ENCODE data around the gene NPHP1.

NPHP1 gene

GRCh38 chr2:110134025-110134424 is 70.8 kb downstream of the NPHP1 start:
- H3K27ac ChIP-seq (ENCODE audit: insufficient read depth, low read depth, low read length, poor library complexity, severe bottlenecking), result no peak overlapping the region
- H3K27me3 ChIP-seq (ENCODE audit: control insufficient read depth, insufficient read depth, low read length, poor library complexity, severe bottlenecking), result no peaks in the 10 kb centered on the region
- no peak overlapping the region for H3K4me3 ChIP-seq (ENCODE audit: insufficient read depth, low read depth, low read length)
- no peaks in the 10 kb centered on the region for H3K9me3 ChIP-seq (ENCODE audit: control insufficient read depth, low read length)
- H3K36me3 ChIP-seq (ENCODE audit: control insufficient read depth, insufficient read depth, low read length), result no peaks in the 10 kb centered on the region
- no peaks in the 10 kb centered on the region for H3K4me1 ChIP-seq (ENCODE audit: control insufficient read depth, insufficient read depth, low read length)

- H3K27ac ChIP-seq (ENCODE audit: insufficient read depth, low read depth, low read length, poor library complexity, severe bottlenecking), result no peak overlapping the region
- H3K36me3 ChIP-seq (ENCODE audit: control insufficient read depth, insufficient read depth, low read length), result no peaks in the 10 kb centered on the region
- H3K4me3 ChIP-seq (ENCODE audit: insufficient read depth, low read depth, low read length), result no peak overlapping the region
- WGBS, 2 experiments, result 82 to 96% methylated on average over 2 of the region's 2 CpGs
- H3K4me1 ChIP-seq (ENCODE audit: control insufficient read depth, insufficient read depth, low read length), result no peaks in the 10 kb centered on the region
- H3K27me3 ChIP-seq (ENCODE audit: control insufficient read depth, insufficient read depth, low read length, poor library complexity, severe bottlenecking), result no peaks in the 10 kb centered on the region
- no peaks in the 10 kb centered on the region for H3K9me3 ChIP-seq (ENCODE audit: control insufficient read depth, low read length)
Observed at GRCh38 chr2:110131166-110131565, 73.6 kb downstream of the NPHP1 start.

DNA sequence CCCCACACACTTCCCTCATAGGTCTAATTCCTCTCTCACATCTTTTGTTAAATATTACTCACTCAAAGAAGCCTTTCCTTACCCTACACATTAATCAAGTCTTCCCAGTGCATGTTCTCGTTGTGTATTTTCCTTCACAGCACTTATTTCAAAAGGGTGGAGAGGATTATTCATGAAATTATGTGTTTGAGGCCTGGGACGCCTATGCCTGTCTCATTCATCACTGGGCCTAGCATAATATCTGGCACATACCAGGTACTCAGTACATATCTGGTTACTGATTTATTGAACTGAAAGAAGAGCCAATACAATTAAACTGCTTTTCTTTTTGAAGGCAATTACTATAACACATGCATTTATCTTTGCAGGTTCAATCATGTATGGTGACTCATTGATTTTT is 74.1 kb downstream of the NPHP1 start:
- H3K4me1 ChIP-seq (ENCODE audit: control insufficient read depth, insufficient read depth, low read length), result no peaks in the 10 kb centered on the region
- 90 to 100% methylated on average over 2 of the region's 2 CpGs for WGBS, 2 experiments
- no peaks in the 10 kb centered on the region for H3K27me3 ChIP-seq (ENCODE audit: control insufficient read depth, insufficient read depth, low read length, poor library complexity, severe bottlenecking)
- no peak overlapping the region for H3K27ac ChIP-seq (ENCODE audit: insufficient read depth, low read depth, low read length, poor library complexity, severe bottlenecking)
- no peaks in the 10 kb centered on the region for H3K9me3 ChIP-seq (ENCODE audit: control insufficient read depth, low read length)
- no peaks in the 10 kb centered on the region for H3K36me3 ChIP-seq (ENCODE audit: control insufficient read depth, insufficient read depth, low read length)
- no peak overlapping the region for H3K4me3 ChIP-seq (ENCODE audit: insufficient read depth, low read depth, low read length)

DNA sequence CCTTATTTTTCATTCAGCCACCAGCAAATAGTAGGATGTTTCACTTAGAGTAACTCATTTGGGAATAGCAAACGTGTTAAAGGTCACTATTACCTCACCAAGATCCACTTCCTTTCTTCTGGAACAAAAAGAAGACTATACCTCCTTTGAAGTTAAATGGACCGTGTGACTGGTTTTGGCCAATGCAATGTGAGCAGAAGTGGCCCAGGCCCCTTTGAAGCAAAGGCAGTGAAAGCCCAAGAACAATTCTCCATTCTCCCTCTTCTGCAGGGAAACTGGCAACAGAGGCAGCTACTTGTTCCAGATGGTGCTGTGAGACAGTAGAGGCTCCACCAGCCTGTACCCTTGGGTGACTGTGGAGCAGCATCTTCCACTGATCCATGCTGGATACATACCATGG is 77.9 kb downstream of the NPHP1 start:
- Histone ChIP-seq H3K36me3 (ENCODE audit: control insufficient read depth, insufficient read depth, low read length) (no peaks in the 10 kb centered on the region), H3K27ac (ENCODE audit: insufficient read depth, low read depth, low read length, poor library complexity, severe bottlenecking) (no peak overlapping the region), H3K4me3 (ENCODE audit: insufficient read depth, low read depth, low read length) (no peak overlapping the region), H3K27me3 (ENCODE audit: control insufficient read depth, insufficient read depth, low read length, poor library complexity, severe bottlenecking) (no peaks in the 10 kb centered on the region), H3K9me3 (ENCODE audit: control insufficient read depth, low read length) (no peaks in the 10 kb centered on the region), H3K4me1 (ENCODE audit: control insufficient read depth, insufficient read depth, low read length) (no peaks in the 10 kb centered on the region)
- 74 to 85% methylated on average over 2 of the region's 2 CpGs for WGBS, 2 experiments

- no peaks in the 10 kb centered on the region for H3K9me3 ChIP-seq (ENCODE audit: control insufficient read depth, low read length)
- no peaks in the 10 kb centered on the region for H3K27me3 ChIP-seq (ENCODE audit: control insufficient read depth, insufficient read depth, low read length, poor library complexity, severe bottlenecking)
- no peaks in the 10 kb centered on the region for H3K36me3 ChIP-seq (ENCODE audit: control insufficient read depth, insufficient read depth, low read length)
- 96 to 97% methylated on average over 4 of the region's 4 CpGs for whole genome bisulfite sequencing, 2 experiments
- H3K27ac ChIP-seq (ENCODE audit: insufficient read depth, low read depth, low read length, poor library complexity, severe bottlenecking), result no peak overlapping the region
- no peaks in the 10 kb centered on the region for H3K4me1 ChIP-seq (ENCODE audit: control insufficient read depth, insufficient read depth, low read length)
- no peak overlapping the region for H3K4me3 ChIP-seq (ENCODE audit: insufficient read depth, low read depth, low read length)
Observed at GRCh38 chr2:110126086-110126773, 78.6 kb downstream of the NPHP1 start.

DNA sequence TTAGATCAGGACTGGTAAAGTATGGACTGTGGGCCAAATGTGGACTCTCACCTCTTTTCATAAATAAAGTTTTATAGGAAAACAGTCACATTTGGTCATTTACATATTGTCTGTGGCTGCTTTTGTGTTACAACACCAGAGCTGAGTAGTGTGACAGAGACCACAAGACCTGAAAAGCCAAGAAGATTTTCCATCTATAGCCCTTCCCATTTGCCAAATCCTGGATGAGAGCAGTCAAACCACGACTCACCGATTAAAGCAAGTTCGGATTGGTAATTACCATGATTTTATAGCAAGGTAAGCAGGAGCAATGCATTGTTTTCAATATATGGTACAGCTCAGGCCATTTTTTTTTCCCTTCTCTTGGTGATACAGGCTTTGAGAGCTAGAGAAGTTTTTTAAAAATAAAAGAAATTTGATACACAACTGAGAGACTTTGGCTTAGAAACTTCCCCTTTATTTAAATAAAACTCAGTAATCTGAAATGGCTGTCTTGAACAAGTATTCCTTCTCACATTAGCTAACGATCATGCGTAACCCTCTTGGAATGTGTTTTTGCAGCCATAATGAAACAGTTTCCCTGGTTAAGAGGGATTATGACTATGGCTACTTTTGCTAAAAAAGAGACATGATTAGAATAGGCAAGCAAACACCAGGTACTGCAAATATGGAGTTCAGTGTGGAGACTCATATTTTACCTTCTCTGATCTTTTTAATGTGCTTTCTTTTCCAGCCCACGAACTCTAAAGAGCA is 79.7 kb downstream of the NPHP1 start:
- no peaks in the 10 kb centered on the region for H3K36me3 ChIP-seq (ENCODE audit: control insufficient read depth, insufficient read depth, low read length)
- 95 to 97% methylated on average over 6 of the region's 6 CpGs for WGBS, 2 experiments
- no peaks in the 10 kb centered on the region for H3K4me1 ChIP-seq (ENCODE audit: control insufficient read depth, insufficient read depth, low read length)
- H3K9me3 ChIP-seq (ENCODE audit: control insufficient read depth, low read length), result no peaks in the 10 kb centered on the region
- H3K27me3 ChIP-seq (ENCODE audit: control insufficient read depth, insufficient read depth, low read length, poor library complexity, severe bottlenecking), result no peaks in the 10 kb centered on the region
- H3K27ac ChIP-seq (ENCODE audit: insufficient read depth, low read depth, low read length, poor library complexity, severe bottlenecking), result no peak overlapping the region
- no peak overlapping the region for H3K4me3 ChIP-seq (ENCODE audit: insufficient read depth, low read depth, low read length)

DNA sequence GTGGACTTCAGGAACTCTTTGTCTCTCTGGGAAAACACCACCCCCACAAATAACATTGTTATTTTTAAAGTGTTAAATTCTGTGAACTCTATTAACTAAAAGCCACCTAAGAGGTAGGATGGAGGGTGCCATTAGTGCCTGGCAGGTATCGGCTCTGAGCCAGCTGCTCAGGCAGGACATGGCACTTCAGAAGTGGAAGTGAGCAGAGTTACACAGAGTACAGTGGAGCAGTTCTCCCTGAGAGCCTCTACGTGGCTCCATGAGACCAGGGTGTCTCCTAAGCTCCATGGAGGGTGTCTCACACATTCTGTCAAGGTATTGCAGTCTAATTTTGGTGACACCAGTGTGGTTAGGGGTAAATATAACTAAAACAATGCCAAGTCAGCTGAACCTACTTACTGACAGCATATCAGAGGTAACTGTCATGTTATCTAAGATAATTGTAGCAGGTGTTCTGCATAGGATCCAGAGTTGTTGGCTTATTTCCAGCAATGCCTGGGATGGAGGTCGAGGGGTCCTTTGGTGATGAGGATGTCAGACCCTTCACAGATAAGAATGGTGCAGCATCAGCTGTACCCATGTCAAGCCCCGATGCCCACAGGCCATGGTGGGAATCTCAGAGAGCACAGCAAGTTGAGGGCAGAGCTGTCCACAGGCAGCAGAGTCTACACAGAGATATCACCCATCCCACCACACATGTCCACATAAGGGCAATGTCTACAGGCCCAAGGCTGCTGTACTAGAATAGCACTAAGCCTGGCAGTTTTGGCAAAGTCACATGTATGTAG is 80.6 kb downstream of the NPHP1 start:
- Histone ChIP-seq H3K27me3 (ENCODE audit: control insufficient read depth, insufficient read depth, low read length, poor library complexity, severe bottlenecking) (no peaks in the 10 kb centered on the region), H3K4me1 (ENCODE audit: control insufficient read depth, insufficient read depth, low read length) (no peaks in the 10 kb centered on the region), H3K9me3 (ENCODE audit: control insufficient read depth, low read length) (no peaks in the 10 kb centered on the region), H3K36me3 (ENCODE audit: control insufficient read depth, insufficient read depth, low read length) (no peaks in the 10 kb centered on the region), H3K4me3 (ENCODE audit: insufficient read depth, low read depth, low read length) (no peak overlapping the region), H3K27ac (ENCODE audit: insufficient read depth, low read depth, low read length, poor library complexity, severe bottlenecking) (no peak overlapping the region)
- WGBS, 2 experiments, result 89 to 95% methylated on average over 4 of the region's 4 CpGs

- Histone ChIP-seq H3K36me3 (ENCODE audit: control insufficient read depth, insufficient read depth, low read length) (no peaks in the 10 kb centered on the region), H3K4me3 (ENCODE audit: insufficient read depth, low read depth, low read length) (no peak overlapping the region), H3K9me3 (ENCODE audit: control insufficient read depth, low read length) (no peaks in the 10 kb centered on the region), H3K27ac (ENCODE audit: insufficient read depth, low read depth, low read length, poor library complexity, severe bottlenecking) (no peak overlapping the region), H3K4me1 (ENCODE audit: control insufficient read depth, insufficient read depth, low read length) (no peaks in the 10 kb centered on the region), H3K27me3 (ENCODE audit: control insufficient read depth, insufficient read depth, low read length, poor library complexity, severe bottlenecking) (peaks cover 11% of the 10 kb centered on the region)
- WGBS, 2 experiments, result 97 to 100% methylated on average over 3 of the region's 3 CpGs
Observed at GRCh38 chr2:110121592-110121991, 83.2 kb downstream of the NPHP1 start.

DNA sequence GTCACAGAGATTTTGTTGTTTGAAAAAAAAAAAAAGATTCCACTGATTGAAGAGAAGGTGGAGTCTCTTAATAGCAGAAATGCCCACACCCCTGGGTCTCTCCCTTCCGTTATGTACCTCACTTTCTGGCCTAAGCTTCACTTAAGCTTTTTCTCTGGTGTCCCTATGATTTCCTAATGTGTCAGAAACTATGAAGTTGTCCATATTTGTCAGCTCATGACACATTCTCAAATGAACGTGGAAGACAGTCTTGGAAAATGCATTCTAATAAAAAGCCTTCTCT is 83.8 kb downstream of the NPHP1 start:
- Histone ChIP-seq H3K4me3 (ENCODE audit: insufficient read depth, low read depth, low read length) (no peak overlapping the region), H3K27me3 (ENCODE audit: control insufficient read depth, insufficient read depth, low read length, poor library complexity, severe bottlenecking) (peaks cover 17% of the 10 kb centered on the region), H3K9me3 (ENCODE audit: control insufficient read depth, low read length) (no peaks in the 10 kb centered on the region), H3K36me3 (ENCODE audit: control insufficient read depth, insufficient read depth, low read length) (no peaks in the 10 kb centered on the region), H3K27ac (ENCODE audit: insufficient read depth, low read depth, low read length, poor library complexity, severe bottlenecking) (no peak overlapping the region), H3K4me1 (ENCODE audit: control insufficient read depth, insufficient read depth, low read length) (no peaks in the 10 kb centered on the region)
- 92% methylated on average over 2 of the region's 2 CpGs for WGBS, 2 experiments

Data from ectodermal cell (in vitro differentiated cells).